Measurements from ENCODE around the gene MORF4L1. TPM values are rescaled to one million over a fixed set of nuclear protein-coding genes. Genes with fewer than 3 reads are reported as not detected.

The MORF4L1 gene
- total and polyA plus RNA-seq, 3 donors from 2014 or later: 413 to 1,132 (median 414) TPM

DNA sequence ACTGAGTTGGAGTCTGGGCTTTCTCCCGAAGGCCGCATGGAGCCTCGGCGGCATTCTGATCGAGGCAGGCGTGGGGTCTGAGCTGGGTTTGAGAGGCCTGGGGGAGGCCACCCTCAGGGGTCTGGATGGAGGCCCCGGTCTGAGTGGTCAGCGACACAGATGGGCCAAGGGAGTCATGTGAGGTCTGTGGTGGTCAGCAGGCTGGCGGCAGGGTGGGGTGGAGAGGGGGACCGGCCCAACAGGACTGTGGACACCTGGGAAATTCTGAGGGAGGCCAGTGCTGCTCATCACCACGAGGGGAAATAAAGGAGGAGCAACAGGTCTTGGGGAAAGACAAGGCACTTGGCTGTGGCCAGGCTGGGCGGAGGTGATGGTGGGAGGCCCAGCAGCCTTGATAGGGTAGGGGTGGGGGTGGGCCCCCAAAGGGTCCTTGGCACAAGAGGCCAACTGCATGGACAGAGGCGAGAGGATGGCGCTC lies 56.0 kb downstream of the MORF4L1 start:
- H3K27ac ChIP-seq: no peak overlapping the region
- 92 to 93% methylated on average over 14 of the region's 14 CpGs for WGBS, 2 donors
- no peaks in the 10 kb centered on the region for H3K27me3 ChIP-seq
- no peak overlapping the region for H3K4me3 ChIP-seq
- intact Hi-C loops (cut with DNase I; ENCODE audit: low total_unique reads): no loop called here
- H3K4me1 ChIP-seq: peaks cover 9% of the 10 kb centered on the region
- DNase-seq: no peak
- no peaks in the 10 kb centered on the region for H3K9me3 ChIP-seq
- TF ChIP-seq POLR2A (IDR thresholded peaks at IDR 0.05): no peak
- TF ChIP-seq, protein P1, sequence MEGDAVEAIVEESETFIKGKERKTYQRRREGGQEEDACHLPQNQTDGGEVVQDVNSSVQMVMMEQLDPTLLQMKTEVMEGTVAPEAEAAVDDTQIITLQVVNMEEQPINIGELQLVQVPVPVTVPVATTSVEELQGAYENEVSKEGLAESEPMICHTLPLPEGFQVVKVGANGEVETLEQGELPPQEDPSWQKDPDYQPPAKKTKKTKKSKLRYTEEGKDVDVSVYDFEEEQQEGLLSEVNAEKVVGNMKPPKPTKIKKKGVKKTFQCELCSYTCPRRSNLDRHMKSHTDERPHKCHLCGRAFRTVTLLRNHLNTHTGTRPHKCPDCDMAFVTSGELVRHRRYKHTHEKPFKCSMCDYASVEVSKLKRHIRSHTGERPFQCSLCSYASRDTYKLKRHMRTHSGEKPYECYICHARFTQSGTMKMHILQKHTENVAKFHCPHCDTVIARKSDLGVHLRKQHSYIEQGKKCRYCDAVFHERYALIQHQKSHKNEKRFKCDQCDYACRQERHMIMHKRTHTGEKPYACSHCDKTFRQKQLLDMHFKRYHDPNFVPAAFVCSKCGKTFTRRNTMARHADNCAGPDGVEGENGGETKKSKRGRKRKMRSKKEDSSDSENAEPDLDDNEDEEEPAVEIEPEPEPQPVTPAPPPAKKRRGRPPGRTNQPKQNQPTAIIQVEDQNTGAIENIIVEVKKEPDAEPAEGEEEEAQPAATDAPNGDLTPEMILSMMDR (IDR thresholded peaks at IDR 0.05): no peak
- no peaks in the 10 kb centered on the region for H3K36me3 ChIP-seq (ENCODE audit: low read depth, missing control alignments)

DNA sequence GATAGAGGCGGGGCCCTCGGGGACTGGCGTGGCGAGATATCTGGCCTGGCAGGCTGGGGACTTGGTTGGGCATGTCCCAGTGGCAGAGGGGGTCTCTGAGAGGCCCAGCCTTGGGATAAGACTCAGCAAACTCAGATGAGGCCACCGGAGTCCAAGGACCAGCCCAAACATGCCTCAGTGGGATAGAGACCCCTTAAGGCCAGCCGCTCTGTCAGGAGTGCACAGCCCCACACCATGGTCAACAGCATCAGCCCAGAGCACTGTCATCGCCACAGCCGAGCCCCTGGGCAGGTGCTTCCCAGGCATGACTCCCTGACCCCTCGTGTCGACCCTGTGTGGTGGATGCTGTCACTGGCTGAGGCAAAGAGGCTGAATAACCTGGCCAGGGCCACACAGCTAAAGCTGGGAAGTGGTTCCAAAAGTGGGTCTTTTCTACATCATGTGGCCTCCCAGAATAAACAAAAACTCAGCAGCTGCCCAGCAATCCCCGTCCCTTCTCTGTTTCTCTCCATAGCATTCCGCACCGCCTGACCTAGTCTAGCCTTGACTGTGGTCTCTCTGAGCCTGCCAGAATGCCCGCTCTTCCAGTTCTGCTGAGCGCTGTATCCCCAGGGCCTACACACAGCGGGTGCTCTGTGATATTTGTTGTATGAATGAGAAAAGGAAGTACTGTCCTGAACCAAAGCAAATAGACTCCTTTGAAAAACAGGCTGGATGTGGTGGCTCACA lies 57.0 kb downstream of the MORF4L1 start:
- H3K4me1 ChIP-seq: peaks cover 11% of the 10 kb centered on the region
- no peak overlapping the region for H3K4me3 ChIP-seq
- no peaks in the 10 kb centered on the region for H3K27me3 ChIP-seq
- TF ChIP-seq, protein P1 (IDR thresholded peaks at IDR 0.05): no peak
- TF ChIP-seq POLR2A (IDR thresholded peaks at IDR 0.05): no peak
- no peak overlapping the region for H3K27ac ChIP-seq
- no peaks in the 10 kb centered on the region for H3K9me3 ChIP-seq
- intact Hi-C loops (cut with DNase I; ENCODE audit: low total_unique reads): no loop called here
- H3K36me3 ChIP-seq (ENCODE audit: low read depth, missing control alignments): no peaks in the 10 kb centered on the region
- 80 to 92% methylated on average over 13 to 15 of the region's 16 CpGs for WGBS, 2 donors
- DNase-seq: no peak

DNA sequence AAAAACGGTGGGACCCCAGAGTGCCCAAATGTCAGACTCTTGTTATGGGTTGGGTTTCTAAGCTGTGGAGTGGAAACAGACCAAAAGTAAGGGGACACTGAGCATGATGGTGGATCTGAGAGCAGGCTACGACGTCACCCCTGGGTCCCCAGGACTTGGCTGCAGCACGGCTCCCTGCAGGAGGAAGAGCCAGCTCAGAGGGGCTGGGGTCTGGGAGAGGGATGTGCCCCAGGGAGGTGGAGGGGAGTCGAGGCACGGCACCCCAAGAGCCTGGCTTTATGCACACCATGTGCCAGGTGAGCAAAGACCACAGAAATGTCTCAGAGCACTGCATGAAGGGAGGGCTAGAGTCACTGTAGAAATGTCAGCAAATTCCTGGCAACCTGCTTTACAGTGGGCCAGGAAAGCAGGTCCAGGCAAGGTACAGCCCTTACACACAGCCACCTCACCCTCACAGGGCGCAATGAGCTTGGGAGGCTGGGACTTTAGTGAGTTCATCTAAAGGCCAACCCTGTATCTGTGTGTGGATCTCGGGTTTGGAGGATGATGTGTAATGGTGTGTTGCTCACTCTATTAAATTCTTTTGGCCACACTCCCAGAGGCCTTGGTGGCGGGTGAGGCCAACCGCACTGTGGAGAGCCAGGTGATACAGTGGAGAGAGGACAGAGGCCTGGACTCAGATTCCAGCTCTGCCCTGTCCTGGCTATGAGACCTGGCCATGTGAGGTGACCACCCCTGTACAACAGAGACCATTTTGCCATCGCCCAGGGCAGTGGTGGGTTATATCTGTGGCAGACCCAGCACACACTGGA lies 58.1 kb downstream of the MORF4L1 start:
- no peak for DNase-seq
- no peak for TF ChIP-seq POLR2A (IDR thresholded peaks at IDR 0.05)
- TF ChIP-seq, protein P1 (IDR thresholded peaks at IDR 0.05): no peak
- H3K27ac ChIP-seq: no peak overlapping the region
- H3K27me3 ChIP-seq: no peaks in the 10 kb centered on the region
- H3K36me3 ChIP-seq (ENCODE audit: low read depth, missing control alignments): no peaks in the 10 kb centered on the region
- no peak overlapping the region for H3K4me3 ChIP-seq
- intact Hi-C loops (cut with DNase I; ENCODE audit: low total_unique reads): no loop called here
- 73 to 78% methylated on average over 10 to 11 of the region's 11 CpGs for WGBS, 2 donors
- H3K4me1 ChIP-seq: peaks cover 11% of the 10 kb centered on the region
- no peaks in the 10 kb centered on the region for H3K9me3 ChIP-seq

DNA sequence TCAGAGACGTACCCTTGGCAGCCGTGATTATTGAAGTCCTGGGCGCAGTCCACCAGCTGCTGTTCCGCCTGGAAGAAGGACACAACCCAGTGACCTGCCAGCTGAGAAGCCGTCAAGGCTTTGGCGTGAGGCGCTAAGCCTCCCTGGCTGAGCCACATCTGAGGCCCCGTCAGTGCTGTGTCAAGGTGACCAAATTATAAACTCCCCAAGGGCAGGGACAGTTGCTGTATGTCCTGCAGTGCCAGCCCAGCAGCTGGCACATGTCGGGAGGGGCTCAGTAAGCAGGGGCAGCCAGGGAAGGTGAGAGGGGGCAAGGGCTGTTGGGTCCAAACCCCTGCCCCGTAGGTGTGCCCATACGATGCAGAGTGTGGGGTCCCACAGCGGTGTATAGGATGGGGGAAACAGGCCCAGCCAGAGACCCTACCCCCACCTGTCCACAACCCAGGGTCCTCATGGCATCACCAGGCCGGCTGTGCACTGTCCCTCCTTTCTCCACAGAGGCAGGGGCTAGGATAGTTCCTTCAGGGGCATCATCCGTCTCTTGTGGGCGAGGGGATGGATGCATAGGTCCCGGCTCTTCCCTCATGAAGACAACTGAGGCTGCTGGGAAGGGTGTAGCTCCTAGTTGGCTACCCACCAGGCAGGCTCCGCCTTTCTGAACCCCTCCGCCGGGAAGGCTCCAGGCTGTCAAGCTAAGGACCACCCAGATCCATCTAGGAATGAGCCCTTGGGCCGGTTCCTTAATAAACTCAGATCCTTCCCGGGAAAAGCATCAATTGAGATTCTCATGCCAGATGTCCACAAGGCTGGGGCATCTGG lies 59.0 kb downstream of the MORF4L1 start:
- Histone ChIP-seq H3K9me3 (no peaks in the 10 kb centered on the region), H3K27me3 (no peaks in the 10 kb centered on the region), H3K36me3 (ENCODE audit: low read depth, missing control alignments) (no peaks in the 10 kb centered on the region), H3K4me3 (no peak overlapping the region), H3K4me1 (peaks cover 11% of the 10 kb centered on the region), H3K27ac (no peak overlapping the region)
- DNase-seq: no peak
- TF ChIP-seq, protein P1 (IDR thresholded peaks at IDR 0.05): no peak
- TF ChIP-seq POLR2A (IDR thresholded peaks at IDR 0.05): no peak
- WGBS, 2 donors: 67 to 86% methylated on average over 1 to 21 of the region's 21 CpGs
- intact Hi-C loops (cut with DNase I; ENCODE audit: low total_unique reads): no loop called here
